ENCODE data around the gene ASPHD2.
A peak's percentile ranks its signal among the peaks of the same experiment; 100 is the strongest.

Gene ASPHD2

DNA sequence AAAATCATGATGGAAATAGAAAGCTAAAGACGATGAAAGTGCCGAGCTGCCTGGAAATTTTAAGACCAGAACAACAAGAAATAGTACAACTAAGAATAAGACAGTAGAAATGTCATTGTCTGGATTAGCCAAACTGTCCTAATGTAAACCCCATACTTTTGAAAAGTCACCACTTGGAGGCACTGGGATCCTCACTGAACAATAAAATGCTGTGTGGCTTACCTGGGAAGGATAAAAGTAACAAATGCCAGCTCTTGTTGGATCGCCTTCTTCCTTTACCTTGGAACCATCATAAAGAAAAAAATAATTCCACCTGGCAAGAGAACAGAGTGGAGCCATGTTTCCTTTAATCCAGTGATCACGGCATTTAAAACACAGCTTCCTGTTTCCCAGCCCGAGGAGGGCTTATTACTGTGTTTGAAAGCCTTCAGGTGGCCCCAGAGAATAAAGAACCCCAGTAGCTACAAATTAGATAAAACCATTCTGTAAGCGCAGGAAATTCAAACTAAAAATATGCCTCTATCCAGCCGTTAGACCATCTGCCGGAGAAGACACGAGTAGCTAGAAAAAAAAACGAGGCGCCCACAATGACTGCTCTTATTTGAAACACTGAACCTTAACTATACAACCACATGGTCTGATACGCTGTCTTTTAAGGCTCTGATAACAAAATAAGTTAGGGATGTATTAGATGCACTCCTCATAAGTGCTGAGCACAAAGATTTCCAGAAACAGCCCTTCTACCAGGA, 50.2 kb downstream of the ASPHD2 start:
- H3K9me3 Mint-ChIP-seq: no peaks in the 10 kb centered on the region
- H3K4me3 Mint-ChIP-seq: peak overlapping the region; percentile 74
- H3K36me3 Mint-ChIP-seq (ENCODE audit: low read depth): peaks cover 26% of the 10 kb centered on the region
- peak overlapping the region; percentile 46 for H3K27ac Mint-ChIP-seq
- DNase-seq: no peak
- H3K4me1 Mint-ChIP-seq: peaks cover 58% of the 10 kb centered on the region
- no peaks in the 10 kb centered on the region for H3K27me3 Mint-ChIP-seq (ENCODE audit: low read depth, poor library complexity)
- TF ChIP-seq, protein P1, sequence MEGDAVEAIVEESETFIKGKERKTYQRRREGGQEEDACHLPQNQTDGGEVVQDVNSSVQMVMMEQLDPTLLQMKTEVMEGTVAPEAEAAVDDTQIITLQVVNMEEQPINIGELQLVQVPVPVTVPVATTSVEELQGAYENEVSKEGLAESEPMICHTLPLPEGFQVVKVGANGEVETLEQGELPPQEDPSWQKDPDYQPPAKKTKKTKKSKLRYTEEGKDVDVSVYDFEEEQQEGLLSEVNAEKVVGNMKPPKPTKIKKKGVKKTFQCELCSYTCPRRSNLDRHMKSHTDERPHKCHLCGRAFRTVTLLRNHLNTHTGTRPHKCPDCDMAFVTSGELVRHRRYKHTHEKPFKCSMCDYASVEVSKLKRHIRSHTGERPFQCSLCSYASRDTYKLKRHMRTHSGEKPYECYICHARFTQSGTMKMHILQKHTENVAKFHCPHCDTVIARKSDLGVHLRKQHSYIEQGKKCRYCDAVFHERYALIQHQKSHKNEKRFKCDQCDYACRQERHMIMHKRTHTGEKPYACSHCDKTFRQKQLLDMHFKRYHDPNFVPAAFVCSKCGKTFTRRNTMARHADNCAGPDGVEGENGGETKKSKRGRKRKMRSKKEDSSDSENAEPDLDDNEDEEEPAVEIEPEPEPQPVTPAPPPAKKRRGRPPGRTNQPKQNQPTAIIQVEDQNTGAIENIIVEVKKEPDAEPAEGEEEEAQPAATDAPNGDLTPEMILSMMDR (IDR thresholded peaks at IDR 0.05): no peak

DNA sequence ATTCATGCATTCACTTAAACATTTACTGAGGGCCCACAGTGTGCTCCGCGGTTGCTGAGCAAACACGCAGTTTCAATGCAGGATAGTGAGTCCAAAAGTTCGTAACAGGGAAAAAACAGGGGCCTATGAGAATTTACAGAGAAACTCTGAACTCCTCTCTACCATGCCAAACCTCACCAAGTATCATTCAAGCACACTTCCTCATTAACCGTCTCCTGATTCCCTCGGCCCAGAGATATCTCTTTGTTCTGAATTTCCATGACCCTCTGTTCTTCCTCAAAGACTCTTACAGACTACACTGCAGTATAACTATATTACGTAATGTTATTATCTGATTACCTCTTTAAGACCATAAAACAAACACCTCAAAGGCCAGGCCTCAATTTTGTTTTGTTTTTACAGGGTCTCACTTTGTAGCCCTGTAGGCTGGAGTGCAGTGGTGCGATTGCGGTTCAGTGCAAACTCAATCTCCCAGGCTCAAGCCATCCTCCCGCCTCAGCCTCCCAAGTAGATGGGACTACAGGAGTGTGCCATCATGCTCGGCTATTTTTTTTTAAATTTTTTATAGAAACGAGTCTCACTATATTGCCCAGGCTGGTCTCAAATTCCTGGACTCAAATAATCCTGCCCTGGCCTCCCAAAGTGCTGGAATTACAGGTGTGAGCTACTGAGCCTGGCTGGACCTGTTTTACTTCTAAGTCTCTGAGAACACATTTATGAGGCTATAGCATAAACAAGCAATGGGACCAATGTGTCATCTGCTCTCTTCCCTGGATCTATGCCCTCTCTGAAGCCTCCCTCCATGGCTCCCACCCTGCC, 50.9 kb downstream of the ASPHD2 start:
- no peak for DNase-seq
- TF ChIP-seq, protein P1 (IDR thresholded peaks at IDR 0.05): no peak
- Mint-ChIP-seq H3K27ac (peak overlapping the region; percentile 46), H3K36me3 (ENCODE audit: low read depth) (peaks cover 23% of the 10 kb centered on the region), H3K9me3 (no peaks in the 10 kb centered on the region), H3K27me3 (ENCODE audit: low read depth, poor library complexity) (no peaks in the 10 kb centered on the region), H3K4me3 (peak overlapping the region; percentile 74), H3K4me1 (peaks cover 66% of the 10 kb centered on the region)

DNA sequence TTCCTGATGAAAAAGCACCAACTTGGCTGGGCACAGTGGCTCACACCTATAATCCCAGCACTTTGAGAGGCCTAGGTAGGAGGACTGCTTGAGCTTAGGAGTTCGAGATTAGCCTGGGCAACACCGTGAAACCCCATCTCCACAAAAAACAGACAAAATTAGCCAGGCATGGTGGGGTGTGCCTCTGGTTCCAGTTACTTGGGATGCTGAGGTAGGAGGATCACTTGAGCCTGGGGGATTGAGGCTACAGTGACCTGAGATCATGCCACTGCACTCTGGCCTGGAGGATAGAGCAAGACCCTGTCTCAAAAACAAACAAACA, 51.5 kb downstream of the ASPHD2 start:
- TF ChIP-seq, protein P1 (IDR thresholded peaks at IDR 0.05): no peak
- DNase-seq: no peak
- H3K27me3 Mint-ChIP-seq (ENCODE audit: low read depth, poor library complexity): no peaks in the 10 kb centered on the region
- peaks cover 23% of the 10 kb centered on the region for H3K36me3 Mint-ChIP-seq (ENCODE audit: low read depth)
- no peaks in the 10 kb centered on the region for H3K9me3 Mint-ChIP-seq
- H3K4me3 Mint-ChIP-seq: peak overlapping the region; percentile 74
- no peak overlapping the region for H3K27ac Mint-ChIP-seq
- H3K4me1 Mint-ChIP-seq: peaks cover 72% of the 10 kb centered on the region

DNA sequence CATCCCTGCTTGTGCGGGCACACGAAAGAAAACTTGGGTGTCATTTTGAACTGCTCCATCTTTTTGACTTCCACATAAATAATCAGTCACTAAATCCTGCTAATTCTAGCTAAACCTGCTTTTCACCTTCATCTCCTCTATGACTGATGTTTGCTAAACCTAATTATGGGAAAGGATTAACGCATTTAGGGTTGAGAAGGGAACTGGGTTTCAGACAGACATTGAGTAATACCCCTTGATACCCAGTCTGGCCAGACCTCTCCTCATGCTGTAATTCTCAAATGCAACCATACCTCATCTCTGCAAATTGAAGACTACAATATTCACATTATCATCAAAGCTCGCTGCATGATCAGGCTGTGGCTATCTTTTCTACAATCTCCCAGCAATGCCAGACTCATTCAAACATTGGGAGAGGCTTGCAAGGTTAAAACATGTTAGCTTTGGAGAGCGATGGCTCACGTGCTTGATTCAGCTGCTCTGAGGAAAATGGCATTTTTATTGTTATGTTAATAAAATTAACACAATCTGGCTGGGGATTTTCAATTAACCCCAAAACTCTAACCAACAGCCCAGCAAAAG, 52.1 kb downstream of the ASPHD2 start:
- TF ChIP-seq, protein P1 (IDR thresholded peaks at IDR 0.05): no peak
- Mint-ChIP-seq H3K27ac (no peak overlapping the region), H3K4me1 (peaks cover 75% of the 10 kb centered on the region), H3K27me3 (ENCODE audit: low read depth, poor library complexity) (no peaks in the 10 kb centered on the region), H3K9me3 (no peaks in the 10 kb centered on the region), H3K4me3 (peak overlapping the region; percentile 74), H3K36me3 (ENCODE audit: low read depth) (peaks cover 23% of the 10 kb centered on the region)
- no peak for DNase-seq

DNA sequence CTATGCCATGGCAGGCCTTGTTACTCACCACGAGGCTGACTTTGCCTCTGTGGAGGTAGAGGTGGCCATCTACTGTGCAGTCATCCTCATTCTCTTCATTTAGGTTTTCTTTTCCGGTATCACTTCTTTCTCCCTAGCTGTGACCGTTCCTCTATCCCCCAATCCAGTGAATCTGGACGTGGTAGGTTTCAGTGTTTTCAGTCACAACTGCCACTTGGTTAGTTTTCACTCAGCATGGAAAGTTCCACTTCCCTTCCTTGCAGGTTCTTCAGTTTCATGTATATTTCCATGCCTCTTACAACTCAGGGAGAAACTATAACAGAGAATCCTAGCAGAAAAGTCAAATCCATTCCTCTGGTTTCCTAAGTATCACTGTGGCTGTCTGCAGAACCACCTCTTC, 52.6 kb downstream of the ASPHD2 start:
- H3K4me3 Mint-ChIP-seq: peak overlapping the region; percentile 96
- H3K36me3 Mint-ChIP-seq (ENCODE audit: low read depth): peaks cover 20% of the 10 kb centered on the region

More for the DNA sequence above, 52.6 kb downstream of the ASPHD2 start:
- TF ChIP-seq, protein P1 (IDR thresholded peaks at IDR 0.05): no peak
- Mint-ChIP-seq H3K27me3 (ENCODE audit: low read depth, poor library complexity) (no peaks in the 10 kb centered on the region), H3K4me1 (peaks cover 75% of the 10 kb centered on the region), H3K27ac (peak overlapping the region; percentile 68), H3K9me3 (no peaks in the 10 kb centered on the region)
- no peak for DNase-seq
